Breast epithelium (tissue), 4 donors: Measurements from ENCODE around the gene OS9. TPM values are rescaled to one million over a fixed set of nuclear protein-coding genes. Genes with fewer than 3 reads are reported as not detected.
A peak's percentile ranks its signal among the peaks of the same experiment; 100 is the strongest.

Experiments used
- DNase-seq, 2 donors: peaks; one replicate each; pipeline ENCODE4 v3.0.0-alpha.2; 2019; ENCODE audit warnings: low spot score in 2 of 2
- H3K27ac ChIP-seq, 2 donors: fragments of 200-600 bp; sonication (generic) in 1 of 2; one replicate each; pipeline ENCODE4 v1.5.1; 2016 to 2019; ENCODE audit warnings: mild to moderate bottlenecking in 1 of 2
- H3K27me3 ChIP-seq, 2 donors: fragments of 200-600 bp; sonication (generic) in 1 of 2; one replicate each; pipeline versions ENCODE4 v1.5.1 to v1.6.0; 2017 to 2019; ENCODE audit warnings: control low read depth in 1 of 2, mild to moderate bottlenecking in 1 of 2
- H3K36me3 ChIP-seq: fragments of 200-600 bp; one replicate; pipeline ENCODE4 v1.5.1; 2019
- H3K4me1 ChIP-seq, 2 donors: fragments of 200-600 bp; sonication (generic); one replicate each; pipeline ENCODE4 v1.5.1; 2016 to 2019; ENCODE audit warnings: control low read depth in 1 of 2
- H3K4me3 ChIP-seq, 3 donors: fragments of 200-600 bp; sonication (generic); 1 replicate in 2 of 3; 2 replicates in 1 of 3; pipeline ENCODE4 v1.5.1; 2016 to 2019; ENCODE audit warnings: mild to moderate bottlenecking in 3 of 3, moderate library complexity in 2 of 3
- H3K9me3 ChIP-seq, 2 donors: fragments of 200-600 bp; sonication (generic) in 1 of 2; one replicate each; pipeline ENCODE4 v1.5.1; 2016 to 2019; ENCODE audit warnings: control low read depth in 1 of 2
- POLR2A ChIP-seq: fragments of 450-650 bp; IDR thresholded peaks from one replicate; pipeline ENCODE4 v1.6.1; 2016; ENCODE audit warnings: antibody characterized with exemption, mild to moderate bottlenecking, moderate library complexity
- POLR2AphosphoS5 ChIP-seq, 3 donors: sonication (generic); formaldehyde crosslinking; IDR thresholded peaks; one replicate each; pipeline ENCODE4 v1.6.1; 2017; ENCODE audit warnings: antibody characterized with exemption in 3 of 3
- intact Hi-C: fragments of 100-400 bp; cut with DNase I; formaldehyde crosslinking; loops from one replicate; pipeline ENCODE4 v1.15.1; 2023; ENCODE audit warnings: low total_unique reads
- total RNA-seq, 3 donors: library from RNA; depleted of rRNA; stranded (reverse); fragments of >200 nt; gene quantifications; one replicate each; pipeline ENCODE4 v1.1.0, GENCODE V29; 2016
- TF ChIP-seq, protein P1 (sequence below), 3 donors: fragments of 450-650 bp; IDR thresholded peaks; one replicate each; pipeline ENCODE4 v1.5.1; 2016 to 2017; ENCODE audit warnings: antibody characterized with exemption in 3 of 3, mild to moderate bottlenecking in 3 of 3, moderate library complexity in 3 of 3

The OS9 gene
- total RNA-seq, 3 donors from 2014 or later, result 184 to 431 (median 213) TPM

DNA sequence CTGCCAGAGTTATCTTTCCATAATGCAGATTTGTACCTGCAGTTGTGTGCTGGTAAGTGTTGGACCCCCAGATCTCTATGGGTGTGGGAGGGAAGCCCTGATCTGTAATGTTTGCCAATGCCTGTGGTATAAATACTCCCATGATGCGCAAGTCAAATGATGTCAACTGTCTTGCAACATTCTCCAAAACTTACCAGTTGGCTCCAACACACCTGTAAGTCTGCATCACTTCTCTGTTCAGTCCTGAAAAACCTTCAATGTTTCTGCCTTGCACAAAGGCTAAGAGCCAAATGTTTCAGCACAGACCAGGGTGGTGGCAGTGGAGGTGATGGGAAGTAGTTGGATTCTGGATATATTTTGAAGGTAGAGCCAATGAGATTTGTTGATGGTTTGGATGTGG, 3.1 kb downstream of the OS9 start:
- no peak for DNase-seq
- intact Hi-C loops, result no loop called here
- no peaks in the 10 kb centered on the region for H3K27me3 ChIP-seq

DNA sequence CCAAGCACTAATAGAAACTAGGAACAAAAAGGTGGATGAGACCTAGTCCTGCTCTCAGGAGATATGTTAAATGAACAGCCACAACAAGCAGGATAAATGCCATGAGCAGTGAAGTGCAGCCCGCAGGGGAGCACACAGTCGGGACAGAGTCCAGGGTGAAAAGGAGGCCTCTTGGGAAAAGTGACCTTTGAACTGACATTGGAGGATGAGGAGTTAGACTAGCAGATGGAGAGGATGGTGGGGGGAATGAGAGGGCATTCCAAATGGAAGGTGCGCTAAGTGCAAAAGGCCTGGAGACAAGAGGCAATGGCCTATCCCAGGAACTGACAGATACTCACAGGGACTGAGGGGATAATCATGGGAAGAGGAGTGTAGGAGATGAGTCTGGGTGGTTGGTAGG, 4.5 kb downstream of the OS9 start:
- Histone ChIP-seq H3K36me3 (peaks cover 3% of the 10 kb centered on the region), H3K27me3 (no peaks in the 10 kb centered on the region), H3K4me1 (no peaks in the 10 kb centered on the region), H3K27ac (no peak overlapping the region), H3K4me3 (no peak overlapping the region), H3K9me3 (no peaks in the 10 kb centered on the region)
- intact Hi-C loops, result no loop called here
- no peak for DNase-seq
- no peak for TF ChIP-seq POLR2AphosphoS5 (IDR thresholded peaks at IDR 0.05)
- TF ChIP-seq, protein P1, sequence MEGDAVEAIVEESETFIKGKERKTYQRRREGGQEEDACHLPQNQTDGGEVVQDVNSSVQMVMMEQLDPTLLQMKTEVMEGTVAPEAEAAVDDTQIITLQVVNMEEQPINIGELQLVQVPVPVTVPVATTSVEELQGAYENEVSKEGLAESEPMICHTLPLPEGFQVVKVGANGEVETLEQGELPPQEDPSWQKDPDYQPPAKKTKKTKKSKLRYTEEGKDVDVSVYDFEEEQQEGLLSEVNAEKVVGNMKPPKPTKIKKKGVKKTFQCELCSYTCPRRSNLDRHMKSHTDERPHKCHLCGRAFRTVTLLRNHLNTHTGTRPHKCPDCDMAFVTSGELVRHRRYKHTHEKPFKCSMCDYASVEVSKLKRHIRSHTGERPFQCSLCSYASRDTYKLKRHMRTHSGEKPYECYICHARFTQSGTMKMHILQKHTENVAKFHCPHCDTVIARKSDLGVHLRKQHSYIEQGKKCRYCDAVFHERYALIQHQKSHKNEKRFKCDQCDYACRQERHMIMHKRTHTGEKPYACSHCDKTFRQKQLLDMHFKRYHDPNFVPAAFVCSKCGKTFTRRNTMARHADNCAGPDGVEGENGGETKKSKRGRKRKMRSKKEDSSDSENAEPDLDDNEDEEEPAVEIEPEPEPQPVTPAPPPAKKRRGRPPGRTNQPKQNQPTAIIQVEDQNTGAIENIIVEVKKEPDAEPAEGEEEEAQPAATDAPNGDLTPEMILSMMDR (IDR thresholded peaks at IDR 0.05), result no peak
- no peak for TF ChIP-seq POLR2A

More for the DNA sequence above, 3.1 kb downstream of the OS9 start:
- Histone ChIP-seq H3K27ac (no peak overlapping the region), H3K4me1 (no peaks in the 10 kb centered on the region), H3K4me3 (no peak overlapping the region), H3K36me3 (no peaks in the 10 kb centered on the region), H3K9me3 (no peaks in the 10 kb centered on the region)
- TF ChIP-seq POLR2AphosphoS5 (IDR thresholded peaks at IDR 0.05), result no peak
- TF ChIP-seq, protein P1 (IDR thresholded peaks at IDR 0.05), result no peak
- no peak for TF ChIP-seq POLR2A

DNA sequence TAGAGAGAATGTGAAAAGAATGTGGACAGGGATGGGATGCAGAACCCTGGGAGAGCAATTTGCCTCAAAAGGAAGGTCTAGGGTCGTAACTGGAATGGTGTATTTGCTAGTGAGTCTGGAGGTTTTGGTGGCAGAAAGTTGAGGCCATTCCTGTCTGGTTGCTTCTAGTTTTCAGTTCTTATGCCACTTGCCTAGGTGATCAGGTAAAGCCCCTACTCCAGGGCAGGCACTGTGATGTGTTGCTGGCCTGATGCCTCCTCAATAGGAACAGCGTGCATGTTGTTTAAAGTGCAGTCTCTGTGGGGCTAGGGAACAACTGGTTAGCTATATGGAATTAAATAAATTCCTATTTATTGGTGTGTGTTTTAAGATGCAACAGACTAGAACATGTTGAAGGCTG, 6.4 kb downstream of the OS9 start:
- intact Hi-C loops, result no loop called here
- Histone ChIP-seq H3K9me3 (peaks cover 0 to 6% of the 10 kb centered on the region in 2 donors), H3K4me3 (no peak overlapping the region), H3K36me3 (peaks cover 3% of the 10 kb centered on the region), H3K4me1 (no peaks in the 10 kb centered on the region), H3K27ac (no peak overlapping the region), H3K27me3 (no peaks in the 10 kb centered on the region)
- TF ChIP-seq POLR2AphosphoS5 (IDR thresholded peaks at IDR 0.05) (no peak), POLR2A (no peak)
- TF ChIP-seq, protein P1 (IDR thresholded peaks at IDR 0.05), result no peak
- no peak for DNase-seq

DNA sequence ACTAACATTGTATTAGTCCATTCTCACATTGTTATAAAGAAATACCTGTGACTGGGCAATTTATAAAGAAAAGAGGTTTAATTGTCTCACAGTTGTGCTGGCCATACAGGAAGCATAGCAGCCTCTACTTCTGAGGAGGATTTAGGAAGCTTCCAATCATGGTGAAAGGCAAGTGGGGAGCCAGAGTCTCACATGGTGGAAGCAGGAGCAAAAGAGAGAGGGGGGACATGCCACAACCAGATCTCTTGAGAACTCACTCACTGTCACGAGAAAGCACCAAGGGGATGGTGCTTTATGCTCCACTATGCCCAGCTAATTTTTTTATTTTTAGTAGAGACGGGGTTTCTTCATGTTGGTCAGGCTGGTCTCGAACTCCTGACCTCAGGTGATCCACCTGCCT, 13.3 kb downstream of the OS9 start:
- H3K36me3 ChIP-seq, result peaks cover 3% of the 10 kb centered on the region
- no peak overlapping the region for H3K27ac ChIP-seq
- TF ChIP-seq POLR2AphosphoS5 (IDR thresholded peaks at IDR 0.05) (no peak), POLR2A (no peak)
- TF ChIP-seq, protein P1 (IDR thresholded peaks at IDR 0.05), result no peak
- no peak for DNase-seq
- H3K4me1 ChIP-seq, result no peaks in the 10 kb centered on the region
- H3K27me3 ChIP-seq, result no peaks in the 10 kb centered on the region
- no peak overlapping the region for H3K4me3 ChIP-seq
- intact Hi-C loops, result no loop called here
- H3K9me3 ChIP-seq, result peaks cover 0 to 6% of the 10 kb centered on the region in 2 donors

DNA sequence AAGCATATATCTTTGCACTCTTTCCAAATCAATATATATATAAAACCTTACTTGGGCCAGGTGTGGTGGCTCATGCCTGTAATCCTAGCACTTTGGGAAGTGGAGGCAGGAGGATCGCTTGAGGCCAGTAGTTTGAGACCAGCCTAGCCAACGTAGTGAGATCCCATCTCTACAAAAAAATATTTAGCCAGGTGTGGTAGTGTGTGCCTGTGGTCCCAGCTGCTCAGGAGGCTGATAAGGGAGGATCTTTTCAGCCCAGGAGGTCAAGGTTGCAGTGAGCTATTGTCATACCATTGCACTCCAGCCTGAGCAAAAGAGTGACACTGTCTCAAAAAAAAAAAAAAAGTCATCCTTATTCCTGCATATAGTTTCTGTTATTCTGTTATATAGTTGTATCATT, 14.4 kb downstream of the OS9 start:
- no peak overlapping the region for H3K4me3 ChIP-seq
- TF ChIP-seq, protein P1 (IDR thresholded peaks at IDR 0.05), result no peak
- TF ChIP-seq POLR2A (no peak), POLR2AphosphoS5 (IDR thresholded peaks at IDR 0.05) (no peak)
- intact Hi-C loops, result no loop called here
- peak in 1 of 2 donors; percentile 10 for DNase-seq
- H3K4me1 ChIP-seq, result no peaks in the 10 kb centered on the region
- no peaks in the 10 kb centered on the region for H3K27me3 ChIP-seq
- no peaks in the 10 kb centered on the region for H3K36me3 ChIP-seq
- no peak overlapping the region for H3K27ac ChIP-seq
- H3K9me3 ChIP-seq, result peaks cover 0 to 6% of the 10 kb centered on the region in 2 donors
